Lower leg skin (tissue), 3 donors: Measurements from ENCODE around the gene FARP1.

Source experiments
- CTCF ChIP-seq, 3 donors: fragments of 450-650 bp; IDR thresholded peaks; one replicate each; pipeline ENCODE4 v1.5.1; 2016; ENCODE audit warnings: antibody characterized with exemption in 3 of 3, mild to moderate bottlenecking in 3 of 3, moderate library complexity in 2 of 3
- POLR2A ChIP-seq, 2 donors: fragments of 450-650 bp; IDR thresholded peaks; one replicate each; pipeline ENCODE4 v1.6.1; 2016 to 2017; ENCODE audit warnings: antibody characterized with exemption in 2 of 2, mild to moderate bottlenecking in 1 of 2, moderate library complexity in 1 of 2

GRCh38 chr13:98105929-98106336, 37.0 kb upstream of the FARP1 start:
- TF ChIP-seq CTCF (IDR thresholded peaks at IDR 0.05) (no peak), POLR2A (IDR thresholded peaks at IDR 0.05) (no peak)
